GM18526 (cell line): Measurements from ENCODE around the gene FAM107A.

Experiments used
- POLR2A ChIP-seq: IDR thresholded peaks from 3 replicates; pipeline ENCODE4 v1.6.1; 2011; ENCODE audit not compliant: insufficient read length; ENCODE audit errors: extremely low read depth

Gene FAM107A

GRCh38 chr3:58577269-58577821 lies at the start of gene FAM107A:
FAM107A (minus strand) TSS chr3:58577391; CDS start chr3:58569860, 7,531 bp downstream.
- no peak for TF ChIP-seq POLR2A

GRCh38 chr3:58625196-58625824 lies 48.1 kb upstream of the FAM107A start:
- no peak for TF ChIP-seq POLR2A

GRCh38 chr3:58624550-58624949 lies 47.4 kb upstream of the FAM107A start:
- TF ChIP-seq POLR2A = no peak

GRCh38 chr3:58623961-58624360 lies 46.8 kb upstream of the FAM107A start:
- no peak for TF ChIP-seq POLR2A

- TF ChIP-seq POLR2A = no peak
These were observed 46.3 kb upstream of the FAM107A start for GRCh38 chr3:58623478-58623877.

GRCh38 chr3:58622892-58623291 lies 45.7 kb upstream of the FAM107A start:
- no peak for TF ChIP-seq POLR2A

GRCh38 chr3:58622436-58622835 lies 45.2 kb upstream of the FAM107A start:
- no peak for TF ChIP-seq POLR2A

GRCh38 chr3:58621086-58621830 lies 44.1 kb upstream of the FAM107A start:
- TF ChIP-seq POLR2A = no peak

GRCh38 chr3:58620421-58620820 lies 43.2 kb upstream of the FAM107A start:
- TF ChIP-seq POLR2A = no peak

- TF ChIP-seq POLR2A = no peak
These were observed 40.2 kb upstream of the FAM107A start for GRCh38 chr3:58617338-58617761.

GRCh38 chr3:58613236-58614132 lies 36.3 kb upstream of the FAM107A start:
- TF ChIP-seq POLR2A = no peak

GRCh38 chr3:58612830-58613229 lies 35.6 kb upstream of the FAM107A start:
- no peak for TF ChIP-seq POLR2A

GRCh38 chr3:58609990-58610389 lies 32.8 kb upstream of the FAM107A start:
- TF ChIP-seq POLR2A = no peak

- no peak for TF ChIP-seq POLR2A
These were observed 31.5 kb upstream of the FAM107A start for GRCh38 chr3:58608648-58609047.

GRCh38 chr3:58607816-58608215 lies 30.6 kb upstream of the FAM107A start:
- TF ChIP-seq POLR2A = no peak

- no peak for TF ChIP-seq POLR2A
These were observed 29.5 kb upstream of the FAM107A start for GRCh38 chr3:58606693-58607092.

- no peak for TF ChIP-seq POLR2A
These were observed 26.8 kb upstream of the FAM107A start for GRCh38 chr3:58604031-58604430.
